NCI-H2196 (cell line): ENCODE results near the gene EFCC1.
A peak's percentile ranks its signal among the peaks of the same experiment; 100 is the strongest.

Source experiments
- DNase-seq: peaks from one replicate; lab custom pipeline; 2025; ENCODE audit not compliant: unreplicated experiment; lab: John Stamatoyannopoulos, UW

EFCC1 gene

GRCh38 chr3:129014793-129015345, 13.8 kb downstream of the EFCC1 start:
- DNase-seq: no peak

DNA sequence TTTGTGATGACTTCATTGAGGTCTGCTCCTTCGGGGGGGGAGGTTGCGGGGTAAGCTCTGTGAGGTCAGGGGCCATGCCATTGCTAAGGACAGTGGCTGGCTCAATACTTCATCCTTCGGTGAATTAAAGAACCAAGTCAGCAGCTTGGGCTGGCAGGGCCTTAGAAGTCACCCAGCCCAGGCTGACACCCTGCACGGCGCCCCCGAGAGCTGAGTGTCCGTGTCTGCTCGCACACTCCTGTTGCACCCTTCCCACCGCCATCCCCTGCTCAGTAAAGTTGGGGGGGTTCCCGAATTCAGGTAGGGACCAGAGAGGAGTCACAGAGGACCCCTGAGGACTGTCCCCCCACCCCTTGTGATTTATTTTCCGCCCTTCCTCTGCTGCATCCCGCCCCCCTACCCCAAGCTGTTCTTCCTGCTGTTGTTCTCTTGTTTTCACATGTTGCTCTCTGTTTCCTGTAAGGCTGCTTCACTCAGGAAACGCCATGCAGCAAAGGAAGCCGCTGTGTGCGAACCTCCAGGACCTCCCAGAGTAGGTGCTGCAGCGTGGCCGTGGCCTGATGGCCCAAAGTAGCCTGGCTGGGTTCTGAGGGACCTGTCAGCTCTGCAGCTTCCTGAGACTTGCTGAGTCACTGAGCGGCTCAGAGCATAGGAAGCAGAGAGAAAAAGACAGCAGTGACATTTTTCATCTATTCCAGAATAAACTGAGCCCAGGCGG, 14.4 kb downstream of the EFCC1 start:
- no peak for DNase-seq

DNA sequence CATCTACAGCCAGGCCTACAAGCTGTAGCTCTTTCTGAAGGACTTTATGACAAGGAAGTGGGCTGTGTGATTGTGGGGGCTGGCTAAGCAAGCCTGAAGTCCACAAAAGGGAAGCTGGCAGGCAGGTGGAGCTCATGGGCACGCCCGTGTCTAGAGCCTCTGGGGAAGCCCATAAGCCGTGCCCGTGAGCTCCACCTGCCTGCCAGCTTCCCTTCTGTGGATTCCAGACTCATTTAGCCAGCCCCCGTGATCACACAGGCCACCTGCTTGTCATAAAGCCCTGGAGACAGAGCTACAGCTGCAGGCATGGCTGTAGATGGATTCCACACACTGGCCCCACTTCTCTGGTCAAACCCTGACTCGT, 15.2 kb downstream of the EFCC1 start:
- DNase-seq: peak; percentile 84

DNA sequence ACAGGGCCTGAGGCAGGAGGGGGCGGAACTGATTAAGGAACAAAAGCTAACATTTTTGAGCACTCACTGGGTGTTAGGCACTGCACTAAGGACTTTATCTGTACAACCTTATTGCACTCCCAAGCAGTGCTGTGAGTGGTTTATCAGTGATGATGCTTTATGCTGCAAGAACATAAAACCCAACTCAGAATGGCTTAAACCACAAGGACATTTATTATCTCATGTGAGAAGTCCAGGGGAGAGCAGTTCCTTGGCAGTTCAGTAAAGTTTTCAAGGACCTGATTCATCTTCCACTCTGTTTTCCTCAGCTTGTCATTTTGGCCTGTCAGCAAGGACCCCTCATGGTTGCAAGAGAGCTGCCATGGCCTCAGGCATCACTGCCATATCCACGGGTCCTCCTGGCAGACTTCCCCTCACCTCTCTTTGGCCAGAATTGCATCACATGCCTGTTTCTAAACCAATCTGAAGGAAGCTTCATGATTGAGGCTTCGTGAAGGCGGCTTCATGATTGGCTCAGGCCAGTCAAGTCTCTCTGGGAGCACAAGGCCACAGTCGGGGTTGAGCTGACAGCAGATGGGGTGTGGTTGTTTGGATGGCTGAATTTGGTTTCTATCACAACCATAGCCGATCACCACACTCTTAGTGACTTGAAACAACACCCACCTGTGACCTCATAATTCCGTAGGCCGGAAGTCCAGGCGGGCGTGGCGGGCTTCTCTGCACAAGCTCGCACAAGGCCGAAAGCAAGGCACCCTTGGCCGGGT, 15.8 kb downstream of the EFCC1 start:
- DNase-seq: no peak

- DNase-seq: no peak
Observed at GRCh38 chr3:129017484-129017899, 16.4 kb downstream of the EFCC1 start.

GRCh38 chr3:129018271-129018670, 17.2 kb downstream of the EFCC1 start:
- DNase-seq: no peak

DNA sequence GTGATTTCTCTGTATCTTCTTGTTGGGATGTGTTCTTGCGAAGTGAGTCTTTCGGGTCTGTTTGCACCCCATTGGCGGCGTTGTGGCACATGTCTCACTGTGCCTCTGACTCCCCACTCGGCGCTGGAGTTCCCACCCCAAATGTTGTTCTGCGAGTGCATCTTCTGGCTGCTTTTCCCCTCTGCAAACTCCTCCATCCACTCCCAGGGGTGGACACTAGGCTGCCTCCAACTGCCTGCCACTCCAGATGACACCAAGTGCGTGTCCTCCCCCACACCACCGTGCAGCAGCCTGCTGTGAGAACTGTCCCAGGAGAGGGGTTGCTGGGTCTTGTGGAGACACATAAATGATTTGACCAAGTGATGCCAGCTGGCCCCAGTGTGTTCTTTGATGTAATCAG, 17.6 kb downstream of the EFCC1 start:
- no peak for DNase-seq

DNA sequence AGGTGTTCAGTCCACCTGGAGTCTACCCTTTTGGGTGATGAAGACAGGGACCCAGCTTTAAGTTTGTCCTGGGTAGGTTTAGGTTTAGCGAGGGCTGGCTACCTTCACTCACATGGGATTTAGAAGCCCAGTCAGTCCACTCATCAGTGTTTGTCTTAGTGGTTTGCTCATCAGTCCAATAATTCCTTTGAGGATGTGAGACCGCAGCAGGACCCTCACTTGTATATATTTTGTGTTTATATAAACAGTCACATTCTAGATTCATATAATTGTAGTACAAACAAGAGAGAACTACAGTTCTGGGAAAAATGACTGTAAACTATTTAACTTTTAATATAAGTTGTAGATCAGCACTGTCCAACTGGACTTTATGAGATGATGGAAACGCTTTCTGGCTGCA, 18.2 kb downstream of the EFCC1 start:
- DNase-seq: no peak

DNA sequence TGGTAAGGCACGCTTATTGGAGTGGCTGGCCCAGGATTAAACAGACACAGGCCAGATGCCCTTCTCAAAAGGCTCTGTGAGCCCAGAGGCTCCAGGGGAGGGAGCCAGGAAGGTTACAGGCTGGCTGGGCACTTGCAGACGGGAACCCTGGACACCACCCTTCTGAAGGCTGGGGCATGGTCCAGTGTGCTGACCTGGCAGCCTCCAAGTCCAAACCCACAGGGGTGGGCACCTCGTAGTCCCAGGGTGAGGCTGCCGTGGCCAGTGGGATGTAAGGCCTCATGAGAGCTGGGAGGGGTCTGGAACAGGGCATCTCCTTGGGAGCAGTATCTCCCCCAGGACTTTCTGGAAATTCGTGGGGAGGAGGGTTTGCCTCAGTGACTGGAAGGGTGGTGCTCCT, 19.6 kb downstream of the EFCC1 start:
- no peak for DNase-seq

DNA sequence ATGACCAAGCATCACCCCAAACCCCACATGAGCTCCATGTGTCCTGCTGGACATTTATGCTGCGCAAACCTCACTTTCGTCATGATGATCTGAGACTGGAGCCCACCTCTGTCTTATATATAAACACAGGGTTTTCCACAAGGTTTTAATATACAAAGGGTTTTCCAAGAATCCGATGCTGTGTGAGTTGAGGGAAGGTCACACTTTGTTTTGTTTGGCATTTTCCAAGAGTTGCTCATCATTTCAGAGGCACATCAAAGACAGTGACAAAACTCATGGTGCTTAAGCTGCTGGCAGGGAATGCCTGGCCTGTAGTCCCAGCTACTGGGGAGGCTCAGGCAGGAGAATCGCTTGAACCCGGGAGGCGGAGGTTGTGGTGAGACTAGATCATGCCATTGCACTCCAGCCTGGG, 20.0 kb downstream of the EFCC1 start:
- DNase-seq: no peak

GRCh38 chr3:129022114-129023007, 21.3 kb downstream of the EFCC1 start:
- no peak for DNase-seq

- DNase-seq: no peak
Observed at GRCh38 chr3:129023008-129023358, 21.9 kb downstream of the EFCC1 start.

DNA sequence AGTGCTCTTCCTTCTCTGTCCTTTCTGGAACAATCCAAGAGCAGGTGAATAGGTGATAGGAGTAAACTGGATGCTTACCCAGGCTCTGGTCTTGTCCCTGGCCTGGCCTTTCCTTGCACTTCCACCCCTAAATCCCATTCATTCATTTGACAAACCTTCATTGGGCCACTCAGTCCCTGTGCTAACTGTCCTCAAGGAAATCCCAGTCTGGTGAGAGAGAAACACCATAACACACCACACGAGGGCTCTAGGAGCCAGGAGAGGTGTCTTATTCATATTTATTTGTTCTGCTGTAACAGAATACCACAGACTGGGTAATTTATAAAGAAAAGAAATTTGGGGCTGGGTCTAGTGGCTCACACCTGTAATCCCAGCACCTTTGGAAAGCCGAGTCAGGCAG, 22.8 kb downstream of the EFCC1 start:
- peak; percentile 68 for DNase-seq

DNA sequence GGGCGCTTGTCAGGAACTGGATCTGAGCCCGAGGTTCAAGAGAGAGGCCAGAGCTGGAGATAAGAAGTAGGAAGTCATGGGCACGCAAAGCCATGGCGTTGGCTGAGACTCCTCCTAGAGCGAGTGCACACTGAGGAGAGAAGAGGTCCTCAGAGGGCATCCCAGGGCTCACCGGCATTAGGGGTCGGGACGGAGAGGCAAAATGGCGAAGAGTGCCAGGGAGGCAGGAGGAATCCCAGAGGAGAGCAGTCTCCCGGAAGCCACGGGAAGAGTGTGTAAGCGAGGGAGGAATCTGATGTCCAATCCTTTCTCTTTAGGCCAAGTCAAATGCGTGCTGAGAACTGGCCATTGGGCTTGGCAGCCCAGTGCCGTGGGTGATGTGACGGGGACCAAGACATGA, 24.0 kb downstream of the EFCC1 start:
- DNase-seq: no peak

DNA sequence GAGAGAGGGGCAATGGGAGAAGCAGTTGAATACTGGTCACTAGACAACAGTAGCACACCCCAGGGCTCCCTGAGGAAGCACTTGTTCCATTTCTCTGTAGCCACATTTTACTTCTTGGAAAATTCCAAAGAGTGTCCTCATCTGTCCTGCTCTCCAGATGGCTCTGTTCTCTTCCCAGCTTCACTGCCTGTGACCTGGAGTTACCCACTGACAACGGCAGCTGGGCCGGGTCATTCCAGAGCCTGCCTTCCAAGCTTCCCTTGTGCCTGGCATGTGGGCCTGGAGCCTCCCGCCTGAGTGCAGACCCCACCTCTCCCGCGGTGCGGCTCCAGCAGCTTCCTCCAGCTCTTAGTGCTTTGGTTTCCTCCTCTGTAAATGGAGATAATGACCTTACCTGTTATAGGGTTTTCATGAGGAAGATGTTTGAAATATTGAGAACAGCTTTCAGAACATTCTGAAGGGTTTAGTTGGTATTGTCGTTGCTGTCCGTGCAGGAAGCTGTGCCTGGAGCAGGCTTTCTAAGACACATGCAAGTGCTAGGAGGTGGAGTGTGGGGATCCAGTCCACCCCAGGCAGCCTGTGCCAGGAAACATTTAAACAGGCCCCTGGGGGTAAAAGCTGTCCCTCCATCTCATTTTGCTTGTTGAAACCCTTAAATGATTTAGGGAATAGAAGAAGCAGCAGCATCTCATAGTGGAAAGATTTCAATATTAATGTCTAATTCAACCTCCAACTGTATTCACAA, 24.8 kb downstream of the EFCC1 start:
- no peak for DNase-seq

DNA sequence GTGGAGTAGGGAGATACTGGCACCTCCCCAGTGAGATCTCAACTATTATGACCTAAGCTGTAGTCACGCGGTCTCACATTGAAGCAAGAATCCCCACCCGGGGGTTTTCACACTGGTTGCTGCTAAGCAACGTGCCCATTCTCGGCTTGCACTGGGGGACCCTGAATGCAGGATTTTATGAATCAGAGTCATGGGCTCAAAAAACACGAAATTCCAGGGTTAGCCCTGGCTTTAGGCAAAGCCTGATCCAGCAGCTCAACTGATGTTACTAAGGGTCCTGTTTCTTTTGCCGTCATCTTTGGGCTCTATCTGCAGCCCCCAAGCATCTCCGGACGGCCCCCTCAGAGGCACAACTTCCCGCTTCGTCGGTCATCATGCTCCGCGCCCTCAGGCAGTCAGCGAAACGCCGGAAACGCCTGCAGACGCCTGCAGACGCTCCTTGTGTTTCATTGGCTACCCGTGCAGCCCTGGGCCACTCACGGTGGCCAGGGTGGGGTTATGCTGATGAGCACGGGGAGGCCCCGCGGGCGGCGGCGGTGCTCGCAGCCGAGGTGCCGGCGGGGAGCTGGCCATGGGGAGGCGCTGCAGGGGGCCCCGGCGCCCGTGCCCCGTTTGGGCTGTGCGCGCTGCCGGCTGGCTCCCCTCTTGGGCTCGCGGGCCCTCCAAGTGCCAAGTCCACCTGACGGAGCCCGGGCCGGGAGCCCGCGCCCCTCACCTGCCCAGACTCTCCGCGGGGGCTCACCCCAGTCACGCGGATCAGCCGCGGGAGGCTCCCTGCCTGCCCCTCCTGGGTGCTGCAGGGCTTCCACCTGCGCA, 25.8 kb downstream of the EFCC1 start:
- peak; percentile 98 for DNase-seq

DNA sequence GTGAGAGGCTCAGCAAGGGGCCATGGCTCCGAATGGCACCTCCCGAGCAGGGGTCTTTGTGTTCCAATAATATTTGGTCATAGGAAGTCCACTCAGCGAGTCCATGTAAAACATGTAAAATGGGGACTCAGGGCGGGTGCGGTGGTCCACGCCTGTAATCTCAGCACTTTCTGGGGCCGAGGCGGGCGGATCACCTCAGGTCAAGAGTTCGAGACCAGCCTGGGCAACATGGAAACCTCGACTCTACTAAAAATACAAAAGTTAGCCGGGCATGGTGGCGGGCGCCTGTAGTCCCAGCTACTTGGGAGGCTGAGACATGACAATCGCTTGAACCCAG, 26.4 kb downstream of the EFCC1 start:
- DNase-seq: no peak

GRCh38 chr3:129028866-129029265, 27.8 kb downstream of the EFCC1 start:
- no peak for DNase-seq

GRCh38 chr3:129030611-129031010, 29.5 kb downstream of the EFCC1 start:
- no peak for DNase-seq
